Smooth muscle cell (in vitro differentiated cells): Measurements from ENCODE around the gene RFNG. TPM values are rescaled to one million over a fixed set of nuclear protein-coding genes. Genes with fewer than 3 reads are reported as not detected.
"Not testable (repeated sequence)": the region's sequence is repeated elsewhere in the genome, so short reads cannot be mapped to it uniquely, and the experiment has no call there.

Experiments used
- DNase-seq: peaks from one replicate; lab custom pipeline; 2025; ENCODE audit not compliant: unreplicated experiment; lab: John Stamatoyannopoulos, UW
- H2AFZ ChIP-seq: fragments of 200-600 bp; sonication (generic); 2 replicates; pipeline ENCODE4 v1.6.0; 2016; ENCODE audit warnings: antibody characterized with exemption, low read depth, mild to moderate bottlenecking
- H3F3A ChIP-seq: fragments of 200-600 bp; sonication (generic); 2 replicates; pipeline ENCODE4 v1.6.0; 2017; ENCODE audit warnings: antibody characterized with exemption, low read depth
- H3K27ac ChIP-seq: fragments of 200-600 bp; sonication (generic); 2 replicates; pipeline ENCODE4 v1.5.1; 2016; ENCODE audit warnings: low read depth, mild to moderate bottlenecking
- H3K27me3 ChIP-seq: fragments of 200-600 bp; sonication (generic); 2 replicates; pipeline ENCODE4 v1.6.1; 2016; ENCODE audit warnings: low read depth, mild to moderate bottlenecking
- H3K36me3 ChIP-seq: fragments of 200-600 bp; sonication (generic); 2 replicates; pipeline ENCODE4 v1.5.1; 2016; ENCODE audit warnings: low read depth
- H3K4me1 ChIP-seq: fragments of 200-600 bp; sonication (generic); 2 replicates; pipeline ENCODE4 v1.5.1; 2016; ENCODE audit warnings: low read depth
- H3K4me2 ChIP-seq: fragments of 200-600 bp; sonication (generic); 2 replicates; pipeline ENCODE4 v1.6.0; 2016; ENCODE audit warnings: mild to moderate bottlenecking
- H3K4me3 ChIP-seq: fragments of 200-600 bp; sonication (generic); 2 replicates; pipeline ENCODE4 v1.5.1; 2016; ENCODE audit warnings: mild to moderate bottlenecking
- H3K79me2 ChIP-seq: fragments of 200-600 bp; sonication (generic); 2 replicates; pipeline ENCODE4 v1.6.0; 2016; ENCODE audit warnings: low read depth, mild to moderate bottlenecking
- H3K9ac ChIP-seq: fragments of 200-600 bp; sonication (generic); 2 replicates; pipeline ENCODE4 v1.6.0; 2016; ENCODE audit warnings: low read depth
- H3K9me3 ChIP-seq: fragments of 200-600 bp; sonication (generic); replicated peaks from 2 replicates; pipeline ENCODE4 v1.5.1; 2016; ENCODE audit warnings: low read depth
- H4K20me1 ChIP-seq: fragments of 200-600 bp; sonication (generic); 2 replicates; pipeline ENCODE4 v1.6.0; 2016; ENCODE audit warnings: low read depth
- CTCF ChIP-seq: fragments of 200-600 bp; sonication (generic); IDR thresholded peaks from 2 replicates; pipeline ENCODE4 v1.5.1; 2017; ENCODE audit warnings: borderline replicate concordance, mild to moderate bottlenecking, antibody characterized with exemption; ENCODE audit not compliant: insufficient read depth, poor library complexity, severe bottlenecking
- WGBS: methylation state at CpG from one replicate; pipeline ENCODE4 v1.1.7; 2016; ENCODE audit warnings: low lambda C conversion rate; 5-methylcytosine and 5-hydroxymethylcytosine counted together
- polyA plus RNA-seq: library from polyadenylated mRNA; unstranded; fragments of >200 nt; fragmentation: Nextera tagmentation; extraction: Ambion mirVana; gene quantifications from 2 replicates; pipeline ENCODE4 v1.2.1, GENCODE V29; 2016
- total RNA-seq: library from RNA; depleted of rRNA; stranded (reverse); fragments of >200 nt; gene quantifications from 2 replicates; pipeline ENCODE4 v1.2.3, GENCODE V29; 2014

The RFNG gene
- total and polyA plus RNA-seq, 2 experiments from 2014 or later, result 27.1 to 54.9 TPM

DNA sequence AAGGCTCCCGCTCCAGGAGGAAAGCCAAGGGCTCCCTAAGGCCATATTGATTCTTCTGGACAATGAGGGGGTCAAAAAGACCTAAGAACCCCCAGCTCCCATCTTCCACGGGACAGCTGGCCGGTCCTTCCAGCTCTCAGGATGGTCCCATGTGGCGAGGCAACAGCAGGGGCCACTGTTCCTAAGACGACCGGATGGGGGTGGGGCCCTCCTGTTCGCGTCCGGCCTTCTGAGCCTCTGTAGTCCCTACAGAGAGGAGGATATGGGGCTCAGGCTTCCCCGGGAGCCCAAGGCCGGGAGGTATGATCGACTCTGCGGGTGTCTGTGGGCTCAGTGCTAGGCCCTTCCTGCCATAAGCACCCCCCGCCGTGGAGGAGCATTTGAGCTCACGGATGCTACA lies 8.1 kb downstream of the RFNG start:
- no peak overlapping the region for H2AFZ ChIP-seq
- no peak overlapping the region for H3K4me2 ChIP-seq
- no peaks in the 10 kb centered on the region for H3F3A ChIP-seq
- H3K4me3 ChIP-seq, result no peak overlapping the region
- no peak overlapping the region for H3K27ac ChIP-seq
- H3K9me3 ChIP-seq, result no peaks in the 10 kb centered on the region
- TF ChIP-seq CTCF, result no peak
- no peaks in the 10 kb centered on the region for H3K36me3 ChIP-seq
- DNase-seq, result no peak
- H3K4me1 ChIP-seq, result no peaks in the 10 kb centered on the region
- WGBS, result 76% methylated on average over 16 of the region's 16 CpGs
- H3K79me2 ChIP-seq, result no peaks in the 10 kb centered on the region
- no peak overlapping the region for H3K9ac ChIP-seq
- no peaks in the 10 kb centered on the region for H4K20me1 ChIP-seq
- no peaks in the 10 kb centered on the region for H3K27me3 ChIP-seq

DNA sequence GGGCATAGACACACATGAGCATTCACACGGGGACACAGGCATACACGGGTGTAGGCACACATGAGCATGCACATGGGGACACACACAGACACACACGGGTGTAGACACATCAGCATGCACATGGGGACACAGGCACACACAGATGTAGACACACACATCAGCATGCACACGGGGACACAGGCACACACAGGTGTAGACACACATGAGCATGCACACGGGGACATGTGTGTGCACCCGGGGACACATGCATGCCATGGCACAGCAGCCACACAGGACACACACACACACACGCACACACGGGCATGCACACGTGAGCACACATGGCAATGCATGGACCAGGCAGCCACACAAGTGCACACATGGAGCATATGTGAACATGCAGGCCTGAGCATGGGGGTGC lies 9.0 kb downstream of the RFNG start:
- H3K4me1 ChIP-seq, result no peaks in the 10 kb centered on the region
- DNase-seq, result no peak
- no peaks in the 10 kb centered on the region for H4K20me1 ChIP-seq
- H3K4me3 ChIP-seq, result no peak overlapping the region
- H3K9me3 ChIP-seq, result no peaks in the 10 kb centered on the region
- H2AFZ ChIP-seq, result no peak overlapping the region
- H3F3A ChIP-seq, result no peaks in the 10 kb centered on the region
- no peak for TF ChIP-seq CTCF
- H3K27me3 ChIP-seq, result no peaks in the 10 kb centered on the region
- H3K4me2 ChIP-seq, result no peak overlapping the region
- WGBS, result 93% methylated on average over 9 of the region's 9 CpGs
- no peak overlapping the region for H3K27ac ChIP-seq
- no peak overlapping the region for H3K9ac ChIP-seq
- H3K79me2 ChIP-seq, result no peaks in the 10 kb centered on the region
- no peaks in the 10 kb centered on the region for H3K36me3 ChIP-seq

- Histone ChIP-seq H3K9me3 (no peaks in the 10 kb centered on the region), H3K4me2 (no peak overlapping the region), H3K79me2 (no peaks in the 10 kb centered on the region), H3K4me1 (peaks cover 6% of the 10 kb centered on the region), H4K20me1 (no peaks in the 10 kb centered on the region), H3K36me3 (no peaks in the 10 kb centered on the region), H3K4me3 (no peak overlapping the region), H2AFZ (no peak overlapping the region), H3F3A (no peaks in the 10 kb centered on the region), H3K9ac (no peak overlapping the region), H3K27me3 (no peaks in the 10 kb centered on the region), H3K27ac (no peak overlapping the region)
- DNase-seq, result no peak
- WGBS, result 85% methylated on average over 17 of the region's 17 CpGs
- TF ChIP-seq CTCF, result no peak
Observed at GRCh38 chr17:82041144-82041814, 10.3 kb downstream of the RFNG start.

- no peaks in the 10 kb centered on the region for H3K79me2 ChIP-seq
- no peaks in the 10 kb centered on the region for H3K36me3 ChIP-seq
- H3K4me3 ChIP-seq, result no peak overlapping the region
- 98% methylated on average over 8 of the region's 8 CpGs for WGBS
- no peak overlapping the region for H3K27ac ChIP-seq
- H3K4me1 ChIP-seq, result peaks cover 6% of the 10 kb centered on the region
- H4K20me1 ChIP-seq, result no peaks in the 10 kb centered on the region
- DNase-seq, result no peak
- H3K9ac ChIP-seq, result no peak overlapping the region
- TF ChIP-seq CTCF, result no peak
- no peak overlapping the region for H2AFZ ChIP-seq
- no peak overlapping the region for H3K4me2 ChIP-seq
- peaks cover 6% of the 10 kb centered on the region for H3F3A ChIP-seq
- H3K9me3 ChIP-seq, result no peaks in the 10 kb centered on the region
- H3K27me3 ChIP-seq, result no peaks in the 10 kb centered on the region
Observed at GRCh38 chr17:82039695-82040299, 11.8 kb downstream of the RFNG start.

GRCh38 chr17:82038796-82039409 lies 12.7 kb downstream of the RFNG start:
- H3K27me3 ChIP-seq, H3K4me2 ChIP-seq, H3F3A ChIP-seq, H3K27ac ChIP-seq, H3K79me2 ChIP-seq, H3K4me1 ChIP-seq, H3K9me3 ChIP-seq, H3K36me3 ChIP-seq, H2AFZ ChIP-seq, H3K4me3 ChIP-seq, DNase-seq, H3K9ac ChIP-seq, H4K20me1 ChIP-seq: not testable (repeated sequence)
- WGBS, result 91% methylated on average over 16 of the region's 16 CpGs
